ENCODE measurements around the gene ARHGEF7. TPM values are rescaled to one million over a fixed set of nuclear protein-coding genes. Genes with fewer than 3 reads are reported as not detected.

The ARHGEF7 gene
- total RNA-seq, 2 experiments from 2014 or later = 53.1 to 53.4 TPM

GRCh38 chr13:111319998-111320911, 205.1 kb downstream of the ARHGEF7 start, which contains the start of gene TEX29:
Gene TEX29, plus strand, starts transcription at chr13:111320642. Its CDS starts 249 bp downstream, at chr13:111320891.
- Mint-ChIP-seq H3K27me3 (no peaks in the 10 kb centered on the region), H3K9me3 (no peaks in the 10 kb centered on the region), H3K4me1 (ENCODE audit: low read depth) (peaks cover 6% of the 10 kb centered on the region), H3K27ac (no peak within 1 kb of the TSS), H3K4me3 (no peak within 1 kb of the TSS), H3K36me3 (no peaks in the 10 kb centered on the region)
- ChIA-PET CTCF (no interaction called here), POLR2A (no interaction called here)
- DNase-seq = no peak
- intact Hi-C loops (cut with micrococcal nuclease) = no loop called here

DNA sequence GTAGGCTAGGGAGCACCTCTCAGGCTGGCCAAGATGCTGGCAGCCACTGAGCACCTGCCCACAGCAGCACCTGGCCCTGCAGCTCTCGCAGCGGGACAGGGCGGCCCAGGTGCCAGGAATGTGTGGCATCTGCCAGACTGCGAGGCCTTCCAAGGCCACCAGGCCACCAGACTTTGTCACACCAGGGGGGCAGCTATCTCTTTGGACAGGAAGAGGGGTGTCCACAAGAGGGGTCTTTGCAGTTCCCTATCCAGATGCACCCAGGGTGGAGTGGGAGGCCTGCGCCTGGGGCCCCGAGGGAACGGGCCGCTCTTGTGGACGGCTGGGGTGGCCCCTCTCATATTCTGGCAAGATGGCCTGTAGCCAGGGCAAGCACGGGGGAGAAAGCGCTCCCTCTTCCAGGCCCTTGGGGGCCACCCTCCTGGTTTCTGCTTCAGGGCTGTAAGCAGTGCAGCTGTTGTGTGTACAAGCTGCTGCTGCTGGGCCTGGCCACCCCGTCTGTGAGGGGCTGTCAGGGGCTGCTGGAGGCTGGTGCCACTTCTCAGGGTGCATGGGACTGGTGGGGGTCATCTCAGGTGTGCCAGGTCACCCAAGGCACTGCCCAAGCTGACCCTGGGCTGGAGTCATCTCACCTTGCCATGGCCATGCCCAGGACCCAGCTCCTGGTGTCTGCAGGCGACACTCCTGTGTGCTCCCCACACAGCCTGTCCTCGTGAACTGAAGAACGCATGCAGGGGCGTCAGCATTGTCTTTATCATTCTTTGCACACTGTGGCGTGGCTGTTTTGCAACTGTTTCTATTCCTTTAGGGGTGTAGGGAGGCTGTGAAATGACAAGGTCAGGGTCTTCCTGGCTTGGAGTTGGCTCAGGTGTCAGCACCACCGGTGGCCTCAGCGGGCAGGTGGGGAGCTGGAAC, 207.1 kb downstream of the ARHGEF7 start:
- no peaks in the 10 kb centered on the region for H3K9me3 Mint-ChIP-seq
- ChIA-PET POLR2A (no interaction called here), CTCF (no interaction called here)
- no peak overlapping the region for H3K4me3 Mint-ChIP-seq
- DNase-seq = no peak
- intact Hi-C loops (cut with micrococcal nuclease) = no loop called here
- peaks cover 6% of the 10 kb centered on the region for H3K4me1 Mint-ChIP-seq (ENCODE audit: low read depth)
- H3K27me3 Mint-ChIP-seq = no peaks in the 10 kb centered on the region
- H3K36me3 Mint-ChIP-seq = no peaks in the 10 kb centered on the region
- H3K27ac Mint-ChIP-seq = no peak overlapping the region

- intact Hi-C loops (cut with micrococcal nuclease) = no loop called here
- no peak for DNase-seq
- ChIA-PET POLR2A (no interaction called here), CTCF (no interaction called here)
- Mint-ChIP-seq H3K27ac (no peak overlapping the region), H3K9me3 (no peaks in the 10 kb centered on the region), H3K4me3 (no peak overlapping the region), H3K36me3 (no peaks in the 10 kb centered on the region), H3K4me1 (ENCODE audit: low read depth) (peaks cover 6% of the 10 kb centered on the region), H3K27me3 (no peaks in the 10 kb centered on the region)
Observed at GRCh38 chr13:111322916-111323331, 207.8 kb downstream of the ARHGEF7 start.

- intact Hi-C loops (cut with micrococcal nuclease) = no loop called here
- ChIA-PET CTCF (interaction anchor here (1.2 kb wide), 1 partner anchor 256 kb away, joined by 3 read pairs; no protein-coding TSS in a partner anchor), POLR2A (no interaction called here)
- no peak overlapping the region for H3K27ac Mint-ChIP-seq
- no peaks in the 10 kb centered on the region for H3K27me3 Mint-ChIP-seq
- no peaks in the 10 kb centered on the region for H3K36me3 Mint-ChIP-seq
- no peaks in the 10 kb centered on the region for H3K9me3 Mint-ChIP-seq
- no peak for DNase-seq
- peaks cover 6% of the 10 kb centered on the region for H3K4me1 Mint-ChIP-seq (ENCODE audit: low read depth)
- no peak overlapping the region for H3K4me3 Mint-ChIP-seq
Observed at GRCh38 chr13:111323549-111323948, 208.4 kb downstream of the ARHGEF7 start.

DNA sequence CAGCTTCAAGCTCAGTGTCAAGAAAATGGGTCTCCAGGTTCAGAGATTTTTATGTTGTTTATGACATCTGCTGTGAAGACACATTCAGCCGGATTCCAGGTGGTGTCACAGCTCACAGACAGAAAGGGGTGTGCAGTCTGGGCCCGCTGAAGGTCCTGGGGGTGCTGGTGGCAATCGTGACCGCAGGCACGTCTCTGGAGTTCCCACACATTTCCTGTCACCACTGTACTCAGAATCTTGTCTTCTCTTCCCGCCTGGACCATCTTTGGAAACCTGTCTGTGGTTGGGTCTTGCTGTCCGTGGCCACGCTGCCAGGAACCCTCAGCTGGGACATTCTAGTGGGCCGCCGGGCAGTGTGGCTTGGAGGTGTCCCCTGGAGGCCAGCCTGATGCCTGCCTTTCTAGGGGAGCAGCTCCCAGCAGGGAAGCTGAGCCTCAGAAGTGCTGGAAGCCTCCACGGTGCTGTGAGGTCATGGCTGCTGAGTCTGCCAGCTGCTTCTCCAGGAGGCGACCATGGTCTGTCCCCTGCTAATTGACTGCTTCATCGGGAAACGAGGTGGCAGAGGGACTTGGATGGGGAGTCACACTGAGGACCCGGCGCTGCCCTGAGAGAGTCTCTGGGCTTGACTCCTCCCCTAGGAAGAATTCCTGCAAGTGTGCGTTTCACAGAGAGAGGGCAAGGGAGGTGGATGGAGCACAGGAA, 209.0 kb downstream of the ARHGEF7 start:
- Mint-ChIP-seq H3K36me3 (no peaks in the 10 kb centered on the region), H3K4me3 (no peak overlapping the region), H3K27me3 (no peaks in the 10 kb centered on the region), H3K4me1 (ENCODE audit: low read depth) (peaks cover 6% of the 10 kb centered on the region), H3K27ac (no peak overlapping the region), H3K9me3 (no peaks in the 10 kb centered on the region)
- CTCF ChIA-PET = interaction anchor here (1.2 kb wide), 1 partner anchor 256 kb away, joined by 3 read pairs; no protein-coding TSS in a partner anchor
- no peak for DNase-seq
- POLR2A ChIA-PET = no interaction called here
- intact Hi-C loops (cut with micrococcal nuclease) = no loop called here

DNA sequence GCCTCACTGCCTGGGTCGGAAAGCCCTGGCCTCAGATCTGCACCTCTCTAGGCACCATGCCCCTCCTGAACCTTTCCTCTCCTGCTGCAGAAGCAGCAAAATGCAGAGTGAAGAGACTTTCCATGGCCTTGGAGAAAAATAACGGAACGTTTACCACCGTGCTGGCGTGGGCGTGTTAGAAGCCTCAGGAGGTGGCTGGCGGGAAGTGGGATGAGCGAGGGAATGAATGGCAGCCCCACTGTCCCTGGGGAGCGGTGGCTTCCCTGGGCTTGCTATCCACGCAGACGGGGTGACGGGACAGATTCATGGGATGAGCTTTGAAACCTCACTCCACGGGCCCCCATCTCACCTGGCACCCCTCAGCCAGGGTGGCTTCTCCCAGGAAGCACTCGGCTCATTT, 209.6 kb downstream of the ARHGEF7 start:
- no peaks in the 10 kb centered on the region for H3K27me3 Mint-ChIP-seq
- intact Hi-C loops (cut with micrococcal nuclease) = no loop called here
- no peak for DNase-seq
- H3K9me3 Mint-ChIP-seq = no peaks in the 10 kb centered on the region
- CTCF ChIA-PET = interaction anchor here (1.2 kb wide), 1 partner anchor 257 kb away, joined by 3 read pairs; no protein-coding TSS in a partner anchor
- no peak overlapping the region for H3K4me3 Mint-ChIP-seq
- peaks cover 6% of the 10 kb centered on the region for H3K4me1 Mint-ChIP-seq (ENCODE audit: low read depth)
- no peak overlapping the region for H3K27ac Mint-ChIP-seq
- POLR2A ChIA-PET = no interaction called here
- no peaks in the 10 kb centered on the region for H3K36me3 Mint-ChIP-seq

DNA sequence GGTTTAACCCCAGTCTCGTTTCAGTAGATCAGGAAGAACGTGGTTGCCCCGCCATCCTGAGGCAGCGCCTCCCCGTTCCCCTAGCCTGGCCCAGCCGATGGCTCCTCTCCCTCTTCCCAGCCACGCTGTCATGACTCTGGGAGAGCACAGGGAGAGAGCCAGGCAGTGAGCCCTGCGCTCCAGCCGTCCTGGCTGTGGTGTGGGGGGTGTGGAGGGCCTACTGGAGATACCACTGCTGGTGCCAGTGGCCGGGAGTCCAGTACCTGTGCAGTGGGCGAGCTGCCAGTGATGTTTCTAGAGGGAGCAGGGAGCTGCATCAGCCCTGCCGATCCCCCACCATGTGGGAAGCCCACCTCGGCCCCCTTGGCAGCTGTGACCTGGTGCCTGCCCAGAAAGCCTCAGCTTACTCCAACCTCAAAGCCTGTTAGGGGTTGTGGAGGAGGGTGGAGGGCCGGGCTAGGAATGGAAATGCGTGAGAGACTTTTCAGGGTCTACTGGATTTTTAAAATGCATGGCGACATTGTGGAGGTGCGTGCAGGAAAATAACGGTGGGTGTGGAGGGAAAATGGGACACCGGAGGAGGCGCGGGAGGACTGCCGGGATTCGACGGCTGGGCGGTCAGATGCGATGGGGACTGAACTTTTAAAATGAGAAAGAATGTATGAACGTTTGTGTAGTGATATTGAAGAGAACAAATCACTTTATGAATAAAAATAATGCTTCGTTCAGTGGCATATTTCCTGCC, 210.2 kb downstream of the ARHGEF7 start:
- H3K27me3 Mint-ChIP-seq = no peaks in the 10 kb centered on the region
- peaks cover 6% of the 10 kb centered on the region for H3K4me1 Mint-ChIP-seq (ENCODE audit: low read depth)
- no peak overlapping the region for H3K4me3 Mint-ChIP-seq
- no peak for DNase-seq
- POLR2A ChIA-PET = no interaction called here
- intact Hi-C loops (cut with micrococcal nuclease) = no loop called here
- CTCF ChIA-PET = no interaction called here
- no peaks in the 10 kb centered on the region for H3K36me3 Mint-ChIP-seq
- H3K9me3 Mint-ChIP-seq = no peaks in the 10 kb centered on the region
- H3K27ac Mint-ChIP-seq = no peak overlapping the region

DNA sequence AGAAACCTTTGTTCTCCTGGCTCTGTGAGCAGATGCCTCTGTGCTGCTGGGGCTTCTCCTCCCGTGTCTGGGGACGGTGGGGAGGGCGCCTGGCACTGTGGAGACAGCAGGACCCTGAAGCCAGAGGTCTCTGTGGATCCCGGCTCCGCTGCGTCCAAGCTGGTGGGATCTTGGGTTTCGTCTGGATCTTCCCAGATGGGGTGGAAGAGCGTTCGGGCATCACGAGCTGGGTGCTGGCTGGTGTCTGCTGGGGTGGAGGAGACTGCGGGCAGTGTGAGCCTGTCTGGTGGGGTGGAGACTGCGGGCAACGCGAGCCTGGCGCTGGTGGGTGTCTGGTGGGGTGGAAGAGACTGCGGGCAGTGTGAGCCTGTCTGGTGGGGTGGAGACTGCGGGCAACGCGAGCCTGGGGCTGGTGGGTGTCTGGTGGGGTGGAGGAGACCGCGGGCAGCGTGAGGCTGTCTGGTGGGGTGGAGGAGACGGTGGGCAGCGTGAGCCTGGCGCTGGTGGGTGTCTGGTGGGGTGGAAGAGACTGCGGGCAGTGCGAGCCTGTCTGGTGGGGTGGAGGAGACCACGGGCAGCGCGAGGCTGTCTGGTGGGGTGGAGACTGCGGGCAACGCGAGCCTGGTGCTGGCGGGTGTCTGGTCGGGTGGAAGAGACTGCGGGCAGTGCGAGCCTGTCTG, 211.0 kb downstream of the ARHGEF7 start:
- no peaks in the 10 kb centered on the region for H3K27me3 Mint-ChIP-seq
- no peaks in the 10 kb centered on the region for H3K36me3 Mint-ChIP-seq
- H3K9me3 Mint-ChIP-seq = no peaks in the 10 kb centered on the region
- no peak overlapping the region for H3K4me3 Mint-ChIP-seq
- H3K4me1 Mint-ChIP-seq (ENCODE audit: low read depth) = peaks cover 6% of the 10 kb centered on the region
- POLR2A ChIA-PET = no interaction called here
- no peak for DNase-seq
- no peak overlapping the region for H3K27ac Mint-ChIP-seq
- CTCF ChIA-PET = no interaction called here
- intact Hi-C loops (cut with micrococcal nuclease) = no loop called here

- Mint-ChIP-seq H3K4me1 (ENCODE audit: low read depth) (peaks cover 6% of the 10 kb centered on the region), H3K27me3 (no peaks in the 10 kb centered on the region), H3K4me3 (no peak overlapping the region), H3K27ac (no peak overlapping the region), H3K36me3 (no peaks in the 10 kb centered on the region), H3K9me3 (no peaks in the 10 kb centered on the region)
- no peak for DNase-seq
- CTCF ChIA-PET = no interaction called here
- POLR2A ChIA-PET = no interaction called here
- intact Hi-C loops (cut with micrococcal nuclease) = no loop called here
Observed at GRCh38 chr13:111326621-111326965, 211.5 kb downstream of the ARHGEF7 start.

DNA sequence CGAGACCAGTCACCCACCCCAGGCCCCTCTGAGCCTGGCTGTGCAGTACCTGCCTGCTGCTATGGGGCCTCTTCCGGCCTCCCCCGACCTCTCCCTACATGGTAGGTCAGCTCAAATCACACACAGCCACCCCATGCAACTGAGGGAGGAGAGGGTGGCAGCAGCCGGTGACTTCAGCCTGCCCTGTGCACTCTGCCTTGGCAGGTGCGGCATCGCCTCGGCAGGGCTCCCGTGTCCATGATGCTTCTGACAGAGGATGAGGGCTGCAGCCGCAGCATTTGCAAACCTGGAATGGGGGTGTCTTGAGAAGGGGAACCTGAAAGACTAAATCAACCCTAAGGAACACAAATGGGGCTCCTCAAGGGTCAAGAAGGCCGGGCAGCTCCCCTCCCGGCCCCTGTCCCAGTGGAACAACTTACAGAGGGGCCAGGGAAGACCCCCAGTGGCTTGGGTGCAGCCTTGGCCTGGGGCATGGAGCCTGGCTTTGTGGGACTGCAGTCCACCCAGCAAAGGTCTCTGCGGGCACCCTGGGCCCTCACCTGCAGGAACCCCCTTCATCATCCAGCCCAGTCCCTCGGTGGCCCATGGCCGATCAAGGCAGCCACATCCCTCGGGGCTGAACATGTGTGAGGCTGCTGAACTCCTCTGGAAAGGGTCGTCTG, 212.0 kb downstream of the ARHGEF7 start:
- peaks cover 3% of the 10 kb centered on the region for H3K36me3 Mint-ChIP-seq
- DNase-seq = no peak
- H3K4me3 Mint-ChIP-seq = no peak overlapping the region
- no peaks in the 10 kb centered on the region for H3K9me3 Mint-ChIP-seq
- peaks cover 6% of the 10 kb centered on the region for H3K4me1 Mint-ChIP-seq (ENCODE audit: low read depth)
- POLR2A ChIA-PET = no interaction called here
- CTCF ChIA-PET = no interaction called here
- H3K27me3 Mint-ChIP-seq = no peaks in the 10 kb centered on the region
- H3K27ac Mint-ChIP-seq = no peak overlapping the region
- intact Hi-C loops (cut with micrococcal nuclease) = no loop called here
